Panc1 (cell line): ENCODE results near the gene EEF1A2. TPM values are rescaled to one million over a fixed set of nuclear protein-coding genes. Genes with fewer than 3 reads are reported as not detected.

ENCODE experiments used
- ATAC-seq: fragments of 200-7000 bp; cut with Tn5 transposase; 2 replicates; pipeline ENCODE4 v1.9.1; 2020; ENCODE audit warnings: mild to moderate bottlenecking, moderate library complexity
- BruUV-seq: library from RNA; stranded (reverse); fragments of 400-500 nt; replicated peaks from 2 replicates; lab custom pipeline; 2021; lab: Mats Ljungman, UMichigan
- CTCF ChIA-PET: fragments of 300-600 bp; sonication (Branson Sonifier 250); formaldehyde crosslinking; loops from one replicate; lab custom pipeline; 2022; ENCODE audit warnings: antibody characterized with exemption; lab: Charles Lee
- POLR2A ChIA-PET: fragments of 300-600 bp; sonication (Branson Sonifier 250); formaldehyde crosslinking; loops from one replicate; lab custom pipeline; 2022; ENCODE audit warnings: antibody characterized with exemption; lab: Charles Lee
- DNase-seq: peaks from one replicate; pipeline ENCODE4 v3.0.0-alpha.2; 2010; ENCODE audit warnings: low read depth, low spot score
- H3K27ac ChIP-seq: 2 replicates; pipeline ENCODE4 v1.5.1; 2011; ENCODE audit warnings: mild to moderate bottlenecking, low read length, inconsistent platforms
- H3K27me3 ChIP-seq: fragments of 200-500 bp; sonication (Bioruptor generic); 2 replicates; pipeline ENCODE4 v1.6.0; 2014; ENCODE audit warnings: low read length, inconsistent platforms; ENCODE audit not compliant: control insufficient read depth, insufficient read depth
- H3K36me3 ChIP-seq: fragments of 200-500 bp; sonication (Bioruptor generic); 2 replicates; pipeline ENCODE4 v1.5.1; 2014; ENCODE audit warnings: inconsistent platforms, mild to moderate bottlenecking, low read length, moderate library complexity; ENCODE audit not compliant: control insufficient read depth, insufficient read depth
- H3K4me1 ChIP-seq: 2 replicates; pipeline ENCODE4 v1.5.1; 2011; ENCODE audit warnings: inconsistent platforms, mild to moderate bottlenecking, low read length, moderate library complexity; ENCODE audit not compliant: control insufficient read depth, insufficient read depth
- H3K4me3 ChIP-seq, 2 experiments: 2 replicates each; pipeline ENCODE4 v1.5.1; 2011 to 2012; ENCODE audit warnings: low read depth in 2 of 2, low read length in 2 of 2, mild to moderate bottlenecking in 2 of 2, inconsistent platforms in 1 of 2, moderate library complexity in 1 of 2
- H3K9me3 ChIP-seq: fragments of 200-500 bp; sonication (Bioruptor generic); 2 replicates; pipeline ENCODE4 v1.5.1; 2014; ENCODE audit warnings: low read depth, mild to moderate bottlenecking, inconsistent platforms, low read length, moderate library complexity; ENCODE audit not compliant: control insufficient read depth, insufficient read depth
- CTCF ChIP-seq: fragments of 450-650 bp; IDR thresholded peaks from 2 replicates; pipeline ENCODE4 v1.5.1; 2017; ENCODE audit warnings: mild to moderate bottlenecking
- POLR2AphosphoS5 ChIP-seq: IDR thresholded peaks from 2 replicates; pipeline ENCODE4 v1.6.1; 2012; ENCODE audit warnings: mild to moderate bottlenecking, low read depth, low read length, moderate library complexity
- SIN3A ChIP-seq: IDR thresholded peaks from 2 replicates; pipeline ENCODE4 v1.6.1; 2012; ENCODE audit warnings: low read depth, mild to moderate bottlenecking, low read length, moderate library complexity, borderline replicate concordance; ENCODE audit not compliant: insufficient read depth
- TCF7L2 ChIP-seq: IDR thresholded peaks from 2 replicates; pipeline ENCODE4 v1.6.1; 2011; ENCODE audit warnings: mild to moderate bottlenecking, low read depth, low read length, inconsistent platforms
- in situ Hi-C: cut with HindIII; loops from 2 replicates; pipeline ENCODE4 v1.10.0; 2016; ENCODE audit warnings: low sequenced_read_pairs, low pct_unique_long_range_greater_than_20kb
- intact Hi-C: fragments of 100-400 bp; cut with micrococcal nuclease; formaldehyde crosslinking; loops from one replicate; pipeline ENCODE4 v1.10.0; 2022; ENCODE audit not compliant: unreplicated experiment
- total RNA-seq: library from RNA; stranded (reverse); gene quantifications from one replicate; pipeline ENCODE4 v1.2.1, GENCODE V29; 2021; ENCODE audit not compliant: unreplicated experiment
- TF ChIP-seq, protein P1 (sequence below), 2 experiments: IDR thresholded peaks; 2 replicates each; pipeline ENCODE4 v1.6.1; 2011 to 2012; ENCODE audit warnings: low read depth in 2 of 2, control low read depth in 1 of 2, low read length in 1 of 2, mild to moderate bottlenecking in 1 of 2, moderate library complexity in 1 of 2; ENCODE audit not compliant: insufficient read depth in 1 of 2

EEF1A2 gene
- total RNA-seq, 1 experiment from 2014 or later, result 178 TPM

- no peaks in the 10 kb centered on the region for H3K27me3 ChIP-seq
These were observed 44.9 kb upstream of the EEF1A2 start for GRCh38 chr20:63543733-63544132.

DNA sequence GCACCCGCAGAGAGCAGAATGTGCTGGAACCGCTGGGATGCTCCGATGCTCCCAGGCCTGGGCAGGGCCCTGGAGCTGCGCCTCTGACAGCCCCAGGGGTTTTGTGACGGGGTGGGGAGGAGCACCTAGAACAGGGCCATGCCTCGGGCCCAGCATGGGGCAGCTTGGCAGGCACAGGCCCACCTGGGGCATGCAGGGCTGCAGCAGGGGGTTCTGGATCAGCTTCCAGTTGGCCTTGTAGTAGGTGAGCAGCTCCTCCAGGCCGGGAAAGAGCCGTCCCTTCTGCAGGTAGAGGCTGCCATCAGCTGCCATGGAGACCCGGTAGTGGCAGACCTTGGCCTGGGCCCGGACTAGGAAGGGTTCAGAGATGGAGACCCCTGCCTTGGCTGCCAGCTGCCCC is 44.2 kb upstream of the EEF1A2 start:
- no peak for DNase-seq
- ChIA-PET POLR2A (no interaction called here), CTCF (no interaction called here)
- Histone ChIP-seq H3K27ac (no peak overlapping the region), H3K4me1 (peaks cover 8% of the 10 kb centered on the region; the same call in 1 of the 2 replicates), H3K9me3 (no peaks in the 10 kb centered on the region), H3K27me3 (no peaks in the 10 kb centered on the region), H3K36me3 (no peaks in the 10 kb centered on the region), H3K4me3 (no peak overlapping the region)
- BruUV-seq, result no TSS peak
- ATAC-seq, result no peak
- intact Hi-C loops, result no loop called here
- in situ Hi-C loops, result no loop called here
- TF ChIP-seq, protein P1, sequence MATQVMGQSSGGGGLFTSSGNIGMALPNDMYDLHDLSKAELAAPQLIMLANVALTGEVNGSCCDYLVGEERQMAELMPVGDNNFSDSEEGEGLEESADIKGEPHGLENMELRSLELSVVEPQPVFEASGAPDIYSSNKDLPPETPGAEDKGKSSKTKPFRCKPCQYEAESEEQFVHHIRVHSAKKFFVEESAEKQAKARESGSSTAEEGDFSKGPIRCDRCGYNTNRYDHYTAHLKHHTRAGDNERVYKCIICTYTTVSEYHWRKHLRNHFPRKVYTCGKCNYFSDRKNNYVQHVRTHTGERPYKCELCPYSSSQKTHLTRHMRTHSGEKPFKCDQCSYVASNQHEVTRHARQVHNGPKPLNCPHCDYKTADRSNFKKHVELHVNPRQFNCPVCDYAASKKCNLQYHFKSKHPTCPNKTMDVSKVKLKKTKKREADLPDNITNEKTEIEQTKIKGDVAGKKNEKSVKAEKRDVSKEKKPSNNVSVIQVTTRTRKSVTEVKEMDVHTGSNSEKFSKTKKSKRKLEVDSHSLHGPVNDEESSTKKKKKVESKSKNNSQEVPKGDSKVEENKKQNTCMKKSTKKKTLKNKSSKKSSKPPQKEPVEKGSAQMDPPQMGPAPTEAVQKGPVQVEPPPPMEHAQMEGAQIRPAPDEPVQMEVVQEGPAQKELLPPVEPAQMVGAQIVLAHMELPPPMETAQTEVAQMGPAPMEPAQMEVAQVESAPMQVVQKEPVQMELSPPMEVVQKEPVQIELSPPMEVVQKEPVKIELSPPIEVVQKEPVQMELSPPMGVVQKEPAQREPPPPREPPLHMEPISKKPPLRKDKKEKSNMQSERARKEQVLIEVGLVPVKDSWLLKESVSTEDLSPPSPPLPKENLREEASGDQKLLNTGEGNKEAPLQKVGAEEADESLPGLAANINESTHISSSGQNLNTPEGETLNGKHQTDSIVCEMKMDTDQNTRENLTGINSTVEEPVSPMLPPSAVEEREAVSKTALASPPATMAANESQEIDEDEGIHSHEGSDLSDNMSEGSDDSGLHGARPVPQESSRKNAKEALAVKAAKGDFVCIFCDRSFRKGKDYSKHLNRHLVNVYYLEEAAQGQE (IDR thresholded peaks at IDR 0.05; ENCODE audit: insufficient read depth in 1 of 2, low read depth in 2 of 2, low read length in 1 of 2), result no peak
- TF ChIP-seq CTCF (no peak), TCF7L2 (no peak), SIN3A (no peak), POLR2AphosphoS5 (no peak)

More at GRCh38 chr20:63543733-63544132, 44.9 kb upstream of the EEF1A2 start:
- no TSS peak for BruUV-seq
- POLR2A ChIA-PET, result no interaction called here
- Histone ChIP-seq H3K4me1 (peaks cover 10% of the 10 kb centered on the region; the same call in 1 of the 2 replicates), H3K27ac (no peak overlapping the region), H3K4me3 (no peak overlapping the region), H3K36me3 (no peaks in the 10 kb centered on the region), H3K9me3 (no peaks in the 10 kb centered on the region)
- TF ChIP-seq, protein P1 (IDR thresholded peaks at IDR 0.05; ENCODE audit: insufficient read depth in 1 of 2, low read depth in 2 of 2, low read length in 1 of 2), result no peak
- TF ChIP-seq CTCF (no peak), TCF7L2 (no peak), SIN3A (no peak), POLR2AphosphoS5 (no peak)
- DNase-seq (no peak), ATAC-seq (no peak)
- CTCF ChIA-PET, result no interaction called here
- in situ Hi-C loops (no loop called here), intact Hi-C loops (no loop called here)
